Thymus (tissue), 11 donors: ENCODE measurements around the gene SLC39A7. TPM values are rescaled to one million over a fixed set of nuclear protein-coding genes. Genes with fewer than 3 reads are reported as not detected.

Experiments used
- DNase-seq, 9 donors: peaks; one replicate each; pipeline ENCODE4 v3.0.0-alpha.2; 2013; ENCODE audit warnings: low spot score in 9 of 9, low read depth in 6 of 9, missing footprints in 1 of 9
- H3K27ac ChIP-seq, 2 donors: one replicate each; pipeline ENCODE4 v1.5.1; 2013; ENCODE audit warnings: control low read depth in 1 of 2, low read depth in 1 of 2, low read length in 1 of 2, mild to moderate bottlenecking in 1 of 2, moderate library complexity in 1 of 2
- H3K27me3 ChIP-seq, 2 donors: one replicate each; pipeline ENCODE4 v1.5.1; 2013; ENCODE audit warnings: low read length in 1 of 2; ENCODE audit not compliant: control insufficient read depth in 2 of 2, insufficient read depth in 1 of 2
- H3K36me3 ChIP-seq, 2 donors: one replicate each; pipeline ENCODE4 v1.5.1; 2013; ENCODE audit warnings: low read length in 1 of 2, mild to moderate bottlenecking in 1 of 2, moderate library complexity in 1 of 2; ENCODE audit not compliant: control insufficient read depth in 2 of 2, insufficient read depth in 2 of 2
- H3K4me1 ChIP-seq, 2 donors: one replicate each; pipeline ENCODE4 v1.5.1; 2013; ENCODE audit warnings: low read length in 2 of 2; ENCODE audit not compliant: control insufficient read depth in 2 of 2, insufficient read depth in 2 of 2
- H3K4me3 ChIP-seq, 2 donors: one replicate each; pipeline ENCODE4 v1.5.1; 2013; ENCODE audit warnings: low read length in 2 of 2, control low read depth in 1 of 2, mild to moderate bottlenecking in 1 of 2
- H3K9me3 ChIP-seq, 2 donors: one replicate each; pipeline ENCODE4 v1.5.1; 2013; ENCODE audit warnings: low read length in 1 of 2, mild to moderate bottlenecking in 1 of 2; ENCODE audit not compliant: control insufficient read depth in 2 of 2, insufficient read depth in 1 of 2
- WGBS: extraction: QIAGEN DNeasy Blood & Tissue Kit; methylation state at CpG from one replicate; pipeline ENCODE4 v1.1.7; 2013; 5-methylcytosine and 5-hydroxymethylcytosine counted together
- polyA plus RNA-seq: library from polyadenylated mRNA; stranded (reverse); fragments of 200-250 nt; gene quantifications from one replicate; pipeline ENCODE4 v1.2.3, GENCODE V29; 2013
- total RNA-seq: library from RNA; stranded (reverse); fragments of 120-200 nt; gene quantifications from one replicate; pipeline ENCODE4 v1.2.4, GENCODE V29; 2013
- donor health status: healthy.

SLC39A7 gene
- total and polyA plus RNA-seq, 2 donors: 32.1 to 43.0 TPM

DNA sequence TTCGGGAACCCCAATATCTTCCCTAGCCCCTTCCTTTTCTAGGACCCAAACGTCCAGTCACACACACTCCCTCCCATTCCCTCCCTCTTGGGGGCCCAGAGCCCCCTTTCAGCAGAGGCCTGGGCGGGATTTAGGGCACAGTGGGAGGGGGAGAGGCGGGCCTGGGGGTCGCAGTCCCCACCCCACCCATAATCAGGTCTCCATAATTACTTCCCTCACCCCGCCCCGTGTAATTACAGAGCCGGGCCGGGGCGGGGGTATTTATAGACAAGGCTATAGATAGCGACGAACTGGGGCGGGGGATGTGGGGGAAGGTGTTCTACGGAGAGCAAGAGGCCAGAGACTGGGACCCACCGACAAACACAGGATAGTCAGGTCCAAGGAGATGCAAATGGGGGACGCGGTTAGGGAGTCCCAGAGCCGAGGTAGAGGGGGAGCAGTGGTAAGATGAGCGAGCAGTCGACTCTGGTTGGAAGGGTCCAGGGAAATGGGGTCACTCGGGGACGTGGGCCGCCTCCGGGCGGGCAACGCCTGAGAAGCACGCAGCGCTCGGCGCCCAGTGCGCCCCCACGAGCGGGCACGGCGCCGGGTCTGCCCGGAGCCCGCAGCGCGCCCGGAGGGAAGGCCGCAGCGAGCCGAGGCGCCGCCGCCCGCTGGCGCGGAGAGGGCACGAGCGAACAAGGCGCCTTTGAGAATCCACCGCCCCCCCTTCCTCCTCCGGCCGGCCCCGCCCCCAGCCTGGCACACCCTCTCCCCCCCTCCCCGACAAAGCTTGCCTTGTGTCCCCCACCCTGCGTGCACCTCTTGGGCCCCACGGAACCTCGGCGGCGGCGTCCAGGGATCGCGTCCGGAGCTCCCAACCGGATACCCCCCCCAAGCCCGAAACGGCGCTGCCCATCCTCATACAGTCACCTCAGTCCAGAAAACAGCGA, 7.7 kb upstream of the SLC39A7 start:
- no peak overlapping the region for H3K27ac ChIP-seq
- no peak for DNase-seq

DNA sequence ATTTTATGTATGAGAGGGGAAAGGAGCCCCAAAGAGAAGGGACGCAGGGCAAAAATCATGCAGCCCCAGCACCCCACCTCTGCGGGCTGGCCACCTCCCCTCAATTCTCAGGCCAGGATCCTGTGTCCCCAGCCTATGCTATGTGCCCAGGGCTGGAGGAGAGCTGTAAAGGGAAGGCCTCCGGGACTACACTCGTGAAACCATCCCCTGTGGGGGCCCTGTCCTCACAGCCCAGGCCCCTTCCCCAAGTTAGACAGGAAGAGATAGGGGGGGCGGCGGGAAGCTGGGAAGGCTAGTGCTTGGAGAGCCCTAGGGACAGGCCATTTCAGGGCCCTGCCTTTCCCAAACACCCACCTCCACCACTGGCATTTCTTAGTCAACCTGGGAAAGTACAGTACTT, 7.0 kb upstream of the SLC39A7 start:
- Histone ChIP-seq H3K4me1 (peaks cover 7 to 16% of the 10 kb centered on the region in 2 donors), H3K27ac (no peak overlapping the region)
- 94% methylated on average over 6 of the region's 6 CpGs for WGBS

More for the DNA sequence above, 7.7 kb upstream of the SLC39A7 start:
- H3K36me3 ChIP-seq: peaks cover 37 to 39% of the 10 kb centered on the region in 2 donors
- peak overlapping the region in 1 of 2 donors; percentile 35 for H3K4me3 ChIP-seq
- whole genome bisulfite sequencing: 9% methylated on average over 71 of the region's 72 CpGs
- peaks cover 26 to 52% of the 10 kb centered on the region in 2 donors for H3K27me3 ChIP-seq
- peaks cover 7 to 11% of the 10 kb centered on the region in 2 donors for H3K4me1 ChIP-seq
- H3K9me3 ChIP-seq: no peaks in the 10 kb centered on the region

DNA sequence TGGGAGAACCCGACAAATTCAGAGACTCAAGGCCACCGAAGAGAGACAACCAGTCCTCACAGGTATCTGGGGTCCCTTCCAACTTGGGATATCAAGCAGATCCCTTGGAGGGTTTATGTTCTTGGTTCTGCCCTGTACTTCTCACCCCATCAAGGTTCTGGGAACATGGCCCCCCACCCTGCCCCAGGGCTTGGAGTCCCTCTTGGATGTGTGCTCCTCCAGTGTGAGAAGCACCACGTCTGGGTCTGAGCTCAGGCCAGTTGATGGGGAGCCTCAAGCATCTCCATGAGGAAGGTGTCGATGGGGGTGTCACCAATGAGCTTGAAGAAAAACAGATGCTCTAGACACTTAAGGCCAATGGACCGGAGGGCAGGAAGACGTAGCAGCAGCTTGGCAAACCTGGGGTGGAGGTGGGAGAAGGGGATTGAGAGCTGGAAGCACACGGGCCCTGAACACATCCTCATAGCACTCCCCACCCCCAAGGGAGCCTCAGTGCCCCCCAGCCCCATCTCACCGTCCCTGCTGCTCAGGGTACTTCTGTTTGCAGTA, 6.2 kb upstream of the SLC39A7 start:
- Histone ChIP-seq H3K36me3 (peaks cover 37 to 44% of the 10 kb centered on the region in 2 donors), H3K9me3 (no peaks in the 10 kb centered on the region), H3K4me1 (peaks cover 10 to 23% of the 10 kb centered on the region in 2 donors), H3K27ac (no peak overlapping the region), H3K4me3 (no peak overlapping the region), H3K27me3 (peaks cover 26 to 46% of the 10 kb centered on the region in 2 donors)
- DNase-seq: no peak
- 94% methylated on average over 8 of the region's 8 CpGs for WGBS

More for the DNA sequence above, 7.0 kb upstream of the SLC39A7 start:
- Histone ChIP-seq H3K4me3 (no peak overlapping the region), H3K36me3 (peaks cover 37 to 44% of the 10 kb centered on the region in 2 donors), H3K9me3 (no peaks in the 10 kb centered on the region), H3K27me3 (peaks cover 26 to 52% of the 10 kb centered on the region in 2 donors)
- no peak for DNase-seq

DNA sequence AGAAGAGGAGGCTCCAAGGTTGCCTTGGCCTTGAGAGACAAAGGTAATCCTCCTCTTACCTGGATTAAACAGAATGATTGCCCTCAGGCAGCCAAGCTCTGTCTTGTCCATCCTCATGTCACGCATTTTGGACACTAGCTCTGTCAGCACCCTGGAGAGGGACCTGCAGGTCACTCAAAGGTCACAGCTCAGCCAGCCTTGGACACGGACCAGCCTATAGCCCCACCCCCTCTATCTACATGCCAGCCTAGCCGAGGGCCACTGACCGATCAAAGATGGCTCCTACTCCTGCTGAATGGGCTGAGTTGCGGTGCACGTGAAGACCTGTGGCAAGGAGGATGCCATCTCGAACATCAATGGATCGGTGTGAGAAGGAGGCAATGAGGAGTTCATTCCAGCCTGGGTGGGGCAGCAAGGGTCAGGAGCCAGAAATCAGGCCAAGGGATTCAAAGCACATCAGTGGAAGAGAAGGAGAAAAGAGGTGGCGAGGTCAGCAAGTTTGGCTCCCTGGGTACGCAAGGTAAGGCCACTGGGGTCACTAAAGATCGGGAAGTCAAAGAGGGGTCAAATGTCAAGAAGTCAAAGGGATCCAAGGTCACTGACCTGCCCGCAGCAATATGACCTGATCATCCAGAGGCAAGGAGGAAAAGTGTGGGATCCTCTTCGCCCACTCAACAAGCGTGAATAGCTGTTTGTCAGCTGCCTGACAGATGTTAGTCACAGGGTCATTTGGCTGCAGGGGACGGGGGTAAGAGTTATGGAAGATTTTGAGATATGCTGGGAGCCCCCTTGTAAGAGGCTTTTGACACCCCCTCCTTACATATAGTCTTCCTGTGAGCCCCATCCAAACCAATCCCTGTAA, 5.1 kb upstream of the SLC39A7 start:
- 96% methylated on average over 15 of the region's 15 CpGs for WGBS
- Histone ChIP-seq H3K27ac (no peak overlapping the region), H3K27me3 (peaks cover 25 to 37% of the 10 kb centered on the region in 2 donors), H3K9me3 (no peaks in the 10 kb centered on the region), H3K4me3 (no peak overlapping the region), H3K4me1 (peaks cover 11 to 27% of the 10 kb centered on the region in 2 donors), H3K36me3 (peaks cover 37 to 44% of the 10 kb centered on the region in 2 donors)
- no peak for DNase-seq

DNA sequence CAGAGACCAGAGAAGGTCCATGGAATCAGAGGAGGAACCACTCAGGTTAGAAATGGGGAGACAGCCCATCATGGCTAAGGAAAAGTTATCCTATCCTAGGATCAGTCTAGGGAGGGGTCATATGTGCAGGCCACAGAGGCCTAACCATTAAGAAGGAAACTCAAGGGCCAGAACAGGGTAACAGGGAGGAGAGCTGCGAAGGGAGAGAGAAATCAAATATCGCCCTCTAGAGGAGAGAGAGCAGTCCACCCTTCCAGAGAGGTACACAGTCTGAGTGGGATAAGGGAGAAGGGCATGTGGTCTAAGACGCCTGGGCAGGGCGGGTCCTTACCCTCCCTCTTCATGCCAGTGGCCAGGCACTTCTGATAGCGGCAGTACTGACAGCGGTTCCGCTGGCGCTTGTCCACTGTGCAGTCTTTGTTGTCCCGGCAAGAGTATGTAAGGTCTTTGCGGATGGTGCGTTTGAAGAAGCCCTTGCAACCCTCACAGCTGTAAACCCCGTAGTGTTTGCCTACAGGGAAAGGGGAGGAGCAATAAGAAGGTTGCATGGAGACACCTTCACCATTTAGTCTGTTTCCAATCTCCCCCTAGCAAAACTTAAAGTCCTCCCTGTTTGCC, 3.1 kb upstream of the SLC39A7 start:
- H3K27me3 ChIP-seq: peaks cover 8 to 17% of the 10 kb centered on the region in 2 donors
- no peak overlapping the region for H3K27ac ChIP-seq
- 79% methylated on average over 12 of the region's 12 CpGs for WGBS
- peaks cover 20 to 40% of the 10 kb centered on the region in 2 donors for H3K4me1 ChIP-seq
- H3K9me3 ChIP-seq: no peaks in the 10 kb centered on the region
- peaks cover 40 to 55% of the 10 kb centered on the region in 2 donors for H3K36me3 ChIP-seq
- DNase-seq: peak in 1 of 9 donors; percentile 65
- no peak overlapping the region for H3K4me3 ChIP-seq

DNA sequence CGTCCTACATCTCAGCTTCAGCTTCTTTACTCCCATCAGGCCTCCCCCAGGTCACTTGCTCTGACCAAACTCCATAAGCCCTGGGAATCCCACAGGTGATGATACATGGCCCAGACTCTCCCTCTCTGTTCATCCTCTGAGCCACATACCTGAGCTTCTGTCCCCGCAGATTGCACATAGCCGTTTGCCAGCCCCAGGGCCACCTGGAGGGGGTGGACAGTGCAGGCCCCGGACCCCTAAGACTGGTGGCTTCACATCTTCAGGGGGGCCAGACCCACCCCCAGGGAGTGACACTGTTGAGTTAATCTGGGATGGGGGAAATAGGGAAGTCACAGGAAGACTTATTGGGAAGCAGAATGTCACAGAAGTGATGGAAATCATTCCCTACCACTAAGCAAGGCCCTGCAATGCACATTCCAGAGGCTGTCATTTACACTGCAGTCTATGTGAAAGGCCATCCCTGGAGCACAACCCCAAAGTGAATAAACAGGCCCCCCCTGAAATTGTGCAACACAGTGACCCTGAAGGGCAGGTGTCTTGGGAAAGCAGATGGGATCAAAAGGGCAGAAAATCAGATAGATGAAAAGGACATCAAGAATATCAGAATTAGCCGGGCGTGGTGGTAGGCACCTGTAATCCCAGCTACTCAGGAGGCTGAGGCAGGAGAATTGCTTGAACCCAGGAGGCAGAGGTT, 2.4 kb upstream of the SLC39A7 start:
- 97% methylated on average over 6 of the region's 6 CpGs for WGBS
- Histone ChIP-seq H3K9me3 (no peaks in the 10 kb centered on the region), H3K4me3 (no peak overlapping the region), H3K27me3 (peaks cover 4 to 10% of the 10 kb centered on the region in 2 donors), H3K4me1 (peaks cover 14 to 36% of the 10 kb centered on the region in 2 donors), H3K27ac (no peak overlapping the region), H3K36me3 (peaks cover 45 to 63% of the 10 kb centered on the region in 2 donors)
- DNase-seq: no peak

DNA sequence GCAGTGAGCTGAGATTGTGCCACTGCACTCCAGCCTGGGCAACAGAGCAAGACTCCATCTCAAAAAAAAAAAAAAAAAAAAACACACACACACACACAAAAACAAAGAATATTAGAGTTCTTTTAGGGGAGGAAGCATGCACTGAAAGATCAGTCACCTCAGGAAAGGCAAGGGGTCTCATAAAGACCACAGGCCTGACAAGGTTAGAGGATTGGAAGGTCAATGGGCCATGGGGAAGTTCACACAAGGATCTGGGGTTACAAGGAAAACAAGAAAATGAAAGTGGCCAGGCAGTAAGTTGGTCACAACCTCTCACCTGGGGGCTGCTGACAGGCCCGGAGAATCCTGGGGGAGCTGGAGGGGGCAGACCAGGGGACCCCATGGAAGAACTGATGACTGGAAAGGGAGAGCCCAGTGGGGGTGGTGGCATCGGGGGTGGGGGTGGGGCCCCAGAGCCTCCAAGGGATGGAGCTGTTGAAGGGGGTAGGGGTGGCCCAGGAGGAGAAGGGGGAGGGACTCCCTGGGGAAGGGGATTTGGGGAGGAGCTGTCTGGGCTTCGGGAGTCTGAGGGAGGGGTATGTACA, 1.7 kb upstream of the SLC39A7 start:
- Histone ChIP-seq H3K9me3 (no peaks in the 10 kb centered on the region), H3K27me3 (peaks cover 0 to 3% of the 10 kb centered on the region in 2 donors), H3K27ac (no peak overlapping the region), H3K4me3 (peak overlapping the region; percentile 70 to 89), H3K4me1 (peaks cover 17 to 42% of the 10 kb centered on the region in 2 donors), H3K36me3 (peaks cover 47 to 69% of the 10 kb centered on the region in 2 donors)
- 59% methylated on average over 3 of the region's 3 CpGs for WGBS
- DNase-seq: no peak
